Measurements from ENCODE around the gene CYBA.
"Not testable (repeated sequence)": the region's sequence is repeated elsewhere in the genome, so short reads cannot be mapped to it uniquely, and the experiment has no call there.

The CYBA gene

DNA sequence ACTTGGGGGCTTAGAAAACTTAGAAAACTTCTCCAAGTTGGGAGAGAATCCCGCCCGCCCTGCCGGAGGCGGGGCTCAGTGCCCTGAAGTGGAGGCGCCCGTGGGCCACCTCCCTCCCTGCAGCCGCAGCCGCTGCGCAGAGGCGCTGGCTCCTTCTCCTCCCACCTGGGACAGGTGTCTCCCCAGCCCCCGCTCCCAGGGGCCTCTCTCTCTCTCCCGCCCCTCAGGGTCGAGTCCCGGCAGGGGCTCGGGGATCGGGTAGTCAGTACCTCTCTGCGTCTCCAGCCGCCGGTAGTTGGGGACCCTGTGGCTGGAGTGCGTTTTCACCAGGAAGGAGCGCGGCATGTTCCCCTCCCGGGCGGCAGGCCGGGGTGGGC, 35.2 kb upstream of the CYBA start:
- no peak for DNase-seq

DNA sequence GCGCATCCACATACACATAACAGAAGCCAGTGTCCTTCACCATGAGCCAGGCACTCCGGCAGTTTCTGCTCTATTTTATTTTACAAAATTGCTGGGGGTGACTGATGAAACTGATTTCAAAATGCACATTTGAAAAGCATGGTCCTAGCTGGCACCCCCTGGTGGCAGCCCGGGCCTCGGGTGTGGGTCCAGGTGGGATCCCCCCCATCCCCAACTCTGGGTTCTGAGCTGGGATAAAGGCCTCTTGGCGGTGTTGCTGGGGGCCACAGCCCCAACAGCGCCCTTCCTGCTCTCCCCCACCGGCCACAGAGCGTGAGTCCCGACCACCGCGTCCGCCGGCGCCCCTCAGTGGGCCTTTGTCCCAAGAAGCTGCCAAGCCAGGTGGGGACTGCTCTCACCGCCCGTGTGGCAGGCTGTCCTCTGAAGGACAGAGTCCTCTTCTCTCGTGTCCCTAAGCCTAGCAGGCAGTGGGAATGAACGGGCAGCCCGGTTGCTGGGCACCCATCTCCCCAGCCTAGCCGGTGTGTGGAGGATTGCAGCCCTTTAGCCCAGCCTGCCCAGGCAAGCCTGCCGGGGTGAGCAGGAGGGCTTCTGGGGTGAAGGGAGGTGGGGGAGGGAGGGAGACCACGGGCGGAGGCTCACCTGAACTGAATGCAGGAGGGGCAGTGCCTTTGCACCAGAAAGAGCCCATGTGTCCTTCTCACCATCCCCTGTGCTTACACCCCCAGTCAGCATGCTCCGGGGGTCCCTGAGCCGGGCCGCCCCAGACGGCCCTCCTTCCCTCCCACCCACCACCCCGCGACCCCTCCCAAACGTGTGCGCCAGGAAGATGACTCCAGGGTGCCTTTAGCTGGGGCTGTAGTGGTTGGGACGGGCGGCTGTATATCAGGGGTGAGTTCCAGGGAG, 34.6 kb upstream of the CYBA start:
- DNase-seq, result peak; percentile 16

DNA sequence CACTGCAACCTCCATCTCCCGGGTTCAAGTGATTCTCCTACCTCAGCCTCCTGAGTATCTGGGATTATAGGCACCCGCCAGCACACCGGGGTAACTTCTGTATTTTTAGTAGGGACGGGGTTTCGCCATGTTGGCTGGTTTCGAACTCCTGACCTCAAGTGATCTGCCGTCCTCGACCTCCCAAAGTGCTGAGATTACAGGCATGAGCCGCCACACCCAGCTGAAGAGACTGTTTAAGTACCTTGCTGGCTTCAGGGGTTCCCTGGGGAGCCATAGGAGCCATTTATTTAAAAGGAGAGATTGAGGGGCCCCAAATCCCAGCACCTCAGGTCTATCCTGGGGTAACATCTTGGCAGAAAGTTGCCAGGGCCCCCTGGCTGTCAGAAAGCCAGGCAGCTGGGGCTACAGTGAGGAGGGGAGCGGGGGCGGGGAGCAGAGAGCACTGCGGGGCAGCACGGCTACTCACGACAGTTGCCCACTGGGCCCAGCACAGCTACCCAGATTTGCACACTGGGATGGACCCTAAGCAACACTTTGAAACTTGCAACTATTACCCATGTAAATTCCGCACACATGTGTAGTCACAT, 33.8 kb upstream of the CYBA start:
- no peak for DNase-seq

DNA sequence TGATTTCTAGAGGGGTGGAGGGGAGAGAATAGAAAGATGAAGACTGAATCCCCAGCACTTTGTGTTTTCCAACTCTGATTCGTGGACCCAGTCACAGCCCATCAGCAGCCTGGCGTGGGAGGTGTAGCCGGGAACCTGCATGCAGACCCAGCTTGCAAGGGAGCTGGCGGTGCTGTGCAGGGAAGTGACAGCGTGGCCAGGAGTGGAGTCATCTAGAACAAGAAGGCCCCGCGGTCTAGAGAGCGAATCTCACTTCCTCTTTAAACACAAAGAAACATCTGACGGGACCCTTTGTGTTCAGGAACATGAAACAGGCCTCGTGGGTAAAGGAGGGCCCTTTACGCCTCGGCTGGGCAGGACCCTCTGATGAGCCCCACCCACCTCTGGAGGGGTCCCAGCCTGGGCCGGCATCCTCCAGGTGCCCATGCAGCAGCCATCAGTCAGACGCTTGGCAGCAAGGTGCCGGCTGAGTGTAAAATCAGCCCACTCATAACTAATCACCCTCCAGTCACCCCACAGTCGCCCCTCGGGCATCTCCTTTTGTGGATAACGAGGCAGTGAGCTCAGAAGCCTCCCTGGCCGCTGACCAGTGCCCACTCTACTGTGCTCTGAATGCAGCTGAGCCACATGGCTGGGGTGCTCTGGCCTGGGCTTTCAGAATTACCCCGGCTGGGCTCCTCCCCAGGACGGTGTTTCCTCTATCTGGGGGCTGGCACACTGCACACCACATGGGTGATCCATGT, 31.0 kb upstream of the CYBA start:
- peak; percentile 71 for DNase-seq

DNA sequence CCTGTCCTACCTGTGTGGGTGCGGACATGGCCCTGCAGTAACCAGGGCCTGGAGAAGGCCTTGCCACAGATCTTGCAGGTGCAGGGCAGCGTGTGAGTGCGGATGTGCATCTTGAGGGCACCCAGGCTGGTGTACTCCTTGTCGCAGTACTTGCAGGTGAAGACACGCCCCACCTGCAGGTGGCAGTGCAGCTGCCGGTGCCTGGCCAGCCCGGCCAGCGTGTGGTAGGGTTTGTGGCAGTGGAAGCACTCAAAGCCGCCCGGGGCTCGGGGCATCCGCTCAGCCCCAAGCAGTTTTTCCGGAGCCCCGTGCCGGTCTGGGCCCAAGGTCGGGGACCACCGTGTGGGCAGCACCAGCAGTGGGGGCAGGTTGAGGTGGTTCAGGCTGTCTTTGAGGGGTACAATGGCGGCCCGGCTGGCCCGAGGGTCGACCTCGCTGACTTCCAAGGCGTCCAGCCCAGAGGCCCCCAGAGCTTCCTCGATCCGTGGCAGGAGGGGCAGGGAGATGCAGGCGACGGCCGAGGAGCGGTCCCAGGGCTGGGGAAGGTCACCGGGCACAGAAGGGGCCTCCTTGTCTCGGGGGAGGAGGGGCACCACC, 30.3 kb upstream of the CYBA start:
- peak; percentile 23 for DNase-seq

DNA sequence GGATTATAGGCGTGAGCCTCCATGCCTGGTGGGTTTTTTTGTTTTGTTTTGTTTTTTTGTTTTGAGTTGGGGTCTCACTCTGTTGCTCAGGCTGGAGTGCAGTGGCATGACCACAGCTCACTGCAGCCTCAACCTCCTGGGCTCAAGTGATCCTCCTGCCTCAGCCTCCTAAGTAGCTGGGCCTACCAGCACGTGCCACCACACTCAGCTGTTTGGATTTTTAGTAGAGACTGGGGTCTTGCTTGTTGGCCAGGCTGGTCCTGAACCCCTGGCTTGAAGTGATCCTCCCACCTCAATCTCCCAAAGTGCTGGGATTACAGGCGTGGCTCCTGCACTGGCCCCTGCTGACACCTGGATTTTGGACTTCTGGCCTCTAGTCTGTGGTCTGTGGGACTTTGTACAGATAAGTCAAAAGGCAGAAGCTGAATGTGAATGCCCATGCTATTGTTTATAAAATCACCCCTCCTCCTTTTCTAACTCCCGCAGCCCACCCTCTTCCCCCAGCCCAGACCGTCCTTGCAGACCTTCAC, 29.8 kb upstream of the CYBA start:
- DNase-seq, result no peak

DNA sequence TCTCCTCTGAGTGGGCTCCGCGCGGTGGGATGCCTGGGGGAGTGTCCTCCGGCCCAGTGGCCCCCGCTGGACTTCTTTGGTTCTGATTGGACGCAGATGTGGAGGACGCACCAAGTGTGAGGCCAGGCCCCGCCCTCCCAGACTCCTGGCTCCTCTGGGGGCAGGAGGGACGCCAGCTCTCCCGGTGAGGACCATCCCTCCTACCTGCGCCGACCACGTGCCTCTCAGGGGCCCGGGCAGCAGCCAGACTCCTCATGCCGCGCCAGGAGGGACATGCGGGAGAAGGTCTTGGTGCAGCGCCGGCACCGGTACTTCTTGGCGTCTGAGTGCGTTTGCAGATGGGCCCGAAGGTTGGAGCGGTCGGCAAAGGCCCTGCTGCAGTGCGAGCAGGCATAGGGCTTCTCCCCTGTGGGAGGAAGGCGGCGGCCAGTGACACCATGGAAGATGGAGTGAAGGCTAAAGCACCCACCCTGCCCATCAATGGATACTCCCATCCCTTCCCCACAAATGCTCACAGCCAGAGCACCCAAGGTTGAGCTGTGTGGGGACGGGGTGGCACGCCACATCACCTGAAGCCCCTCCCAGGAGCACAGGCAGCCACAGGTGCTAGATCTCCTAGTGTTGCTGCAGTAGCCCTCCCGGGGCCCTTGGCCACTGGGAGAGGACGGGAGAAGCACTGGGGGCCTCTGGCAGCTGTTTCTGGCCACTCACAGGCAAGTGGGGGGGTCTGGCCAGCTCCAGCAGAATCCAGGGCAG, 27.5 kb upstream of the CYBA start:
- DNase-seq, result no peak

DNA sequence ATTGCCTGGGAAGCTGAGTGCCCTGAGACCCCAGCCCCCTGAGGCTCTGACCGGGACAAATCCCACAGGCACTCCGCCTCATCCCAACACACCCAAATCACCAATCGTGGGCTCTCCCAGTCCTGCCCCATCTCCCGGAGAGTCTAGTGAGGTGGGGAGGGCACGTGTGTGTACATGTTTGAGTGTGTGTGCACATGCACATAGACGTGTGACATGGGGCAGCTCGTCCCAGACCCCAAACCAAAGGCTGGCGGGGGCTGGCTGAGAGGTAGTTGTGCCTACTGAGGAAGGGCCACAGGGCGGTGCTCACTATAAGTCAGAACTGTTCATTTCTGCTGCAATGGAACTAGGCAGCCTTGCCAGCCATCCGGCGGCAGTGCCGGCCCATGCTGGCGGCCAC, 26.9 kb upstream of the CYBA start:
- DNase-seq, result no peak

DNA sequence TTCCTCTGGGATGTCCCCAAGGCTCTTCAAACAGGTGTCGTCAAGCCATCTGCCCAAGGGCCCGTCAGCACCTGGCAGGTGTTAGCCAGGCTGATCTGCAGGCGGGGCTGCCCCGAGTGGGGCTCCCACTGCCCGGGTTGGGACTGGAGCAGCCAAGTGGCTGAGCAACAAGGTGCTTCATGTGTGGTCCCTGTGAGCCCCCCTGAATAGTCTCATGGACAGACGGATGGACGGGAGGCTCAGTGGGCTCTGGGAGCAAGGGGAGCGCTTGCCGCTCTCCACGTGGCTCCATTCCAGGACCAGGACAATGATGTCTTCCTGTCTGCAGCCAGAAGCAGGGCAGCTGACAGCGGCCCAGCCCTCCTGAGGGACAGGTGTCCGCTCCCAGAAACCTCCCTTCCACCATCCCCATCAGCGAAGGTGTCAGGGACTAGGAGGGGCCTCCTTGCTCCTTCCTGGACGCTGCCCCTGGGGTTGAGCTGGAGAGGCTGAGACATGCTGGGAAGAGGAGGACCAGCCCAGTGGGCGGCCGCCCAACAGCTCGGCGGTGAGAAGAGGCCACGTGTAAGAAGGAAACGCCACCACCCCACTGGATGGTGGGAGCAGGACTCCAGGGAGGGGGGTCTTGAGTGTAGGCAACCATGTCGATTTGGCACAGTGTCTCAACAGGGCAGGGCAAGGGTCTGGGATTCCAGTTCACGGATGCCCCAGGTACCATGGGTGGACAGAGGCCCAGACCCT, 25.8 kb upstream of the CYBA start:
- DNase-seq, result no peak

DNA sequence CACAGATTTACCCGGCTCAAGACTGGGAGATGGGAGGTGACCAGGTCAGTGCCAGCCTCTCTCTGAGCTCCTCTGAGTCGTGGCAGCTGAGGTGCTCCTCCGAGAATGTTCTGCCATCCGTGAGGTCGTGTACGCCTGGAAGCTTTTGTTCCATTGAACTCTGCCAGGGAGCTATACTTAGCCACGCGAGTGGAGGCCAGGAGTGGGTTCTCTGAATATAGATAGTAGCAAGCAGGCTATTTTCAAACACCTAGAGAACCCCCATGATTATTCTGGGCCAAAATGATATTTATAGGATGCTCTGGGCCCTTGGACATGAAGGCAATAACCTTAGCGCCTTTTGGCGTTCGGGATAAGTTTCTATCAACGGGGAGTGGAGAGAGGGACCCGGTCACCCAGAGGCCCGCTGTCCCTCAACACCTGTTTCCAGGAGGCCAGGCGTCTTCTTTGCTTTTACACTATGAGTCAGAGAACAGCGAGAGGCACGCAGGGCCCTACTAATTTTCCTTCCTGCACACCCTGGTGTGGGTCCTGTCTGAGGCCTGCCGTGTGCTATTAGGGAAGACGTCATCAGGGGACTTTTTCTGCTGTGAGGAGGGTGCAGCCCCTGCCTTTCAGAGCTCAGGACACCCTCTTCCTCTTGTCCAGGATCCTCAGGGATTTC, 23.0 kb upstream of the CYBA start:
- DNase-seq, result no peak

DNA sequence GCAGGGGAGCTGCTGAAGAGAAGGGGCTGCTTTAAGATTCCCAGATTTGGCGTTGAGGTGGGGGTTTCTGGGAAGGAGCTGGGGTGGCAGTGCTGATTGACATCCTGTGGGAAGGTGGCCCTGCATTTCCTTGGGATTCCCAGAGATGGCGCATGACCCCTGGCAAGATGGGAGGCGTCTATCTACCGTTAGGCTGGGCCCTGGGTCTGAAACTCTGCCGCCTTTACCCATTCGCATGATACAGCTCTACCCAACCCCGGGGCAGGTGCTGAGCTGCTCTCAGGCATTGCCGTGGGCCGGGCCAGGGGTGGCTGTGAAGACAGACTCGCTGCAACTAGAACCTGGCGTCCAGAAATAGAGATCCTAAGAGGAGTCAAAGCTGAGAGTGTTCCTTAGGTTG, 21.9 kb upstream of the CYBA start:
- DNase-seq, result no peak

DNA sequence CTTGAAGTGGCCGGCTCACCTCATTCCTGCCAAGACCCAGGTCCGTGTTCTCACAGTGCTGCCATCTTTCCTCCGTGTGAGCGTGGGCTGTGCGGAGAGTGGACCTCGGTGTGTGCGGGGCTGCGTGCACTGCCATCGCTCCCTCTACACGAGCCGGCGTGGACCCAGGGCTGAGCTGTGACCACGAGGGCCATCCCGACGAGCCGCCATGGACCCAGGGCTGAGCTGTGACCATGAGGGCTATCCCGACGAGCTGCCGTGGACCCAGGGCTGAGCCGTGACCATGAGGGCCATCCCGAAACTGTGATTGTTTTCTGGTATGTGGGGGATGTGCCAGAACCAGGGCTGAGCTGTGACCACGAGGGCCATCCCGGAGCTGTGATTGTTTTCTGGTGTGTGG, 21.0 kb upstream of the CYBA start:
- DNase-seq, result no peak

DNA sequence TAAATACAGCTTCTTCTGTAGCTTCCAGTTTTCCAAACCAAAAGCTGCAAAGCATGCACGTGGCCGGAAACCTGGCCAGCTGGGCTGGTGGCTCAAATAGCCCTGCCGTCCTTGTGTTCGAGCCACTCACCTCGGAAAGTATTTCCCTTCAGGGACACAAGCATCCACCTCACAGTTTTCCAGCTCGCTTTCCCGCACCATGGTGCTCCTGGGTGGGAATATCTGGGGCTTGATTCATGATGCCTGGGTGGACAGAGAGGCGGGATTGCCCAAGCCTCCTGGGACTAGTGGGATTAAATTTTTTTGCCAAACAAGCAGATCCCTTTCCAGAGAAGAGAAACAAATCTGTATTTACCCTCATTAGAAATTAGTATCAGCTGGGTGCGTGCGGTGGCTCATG, 19.1 kb upstream of the CYBA start:
- no peak for DNase-seq

DNA sequence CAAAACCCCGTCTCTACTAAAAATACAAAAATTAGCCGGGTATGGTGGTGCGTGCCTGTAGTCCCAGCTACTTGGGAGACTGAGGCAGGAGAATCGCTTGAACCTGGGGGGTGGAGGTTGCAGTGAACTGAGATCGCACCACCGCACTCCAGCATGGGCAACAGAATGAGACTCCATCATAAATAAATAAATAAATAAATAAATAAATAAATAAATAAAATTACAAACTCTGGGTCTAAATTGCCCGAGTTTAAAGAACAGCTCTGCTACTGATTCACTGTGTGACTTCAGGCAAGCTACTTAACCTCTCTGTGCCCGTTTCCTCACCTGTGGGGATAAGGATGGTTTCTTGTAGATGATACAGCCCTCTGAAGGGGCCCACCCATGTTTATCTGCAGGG, 18.6 kb upstream of the CYBA start:
- DNase-seq, result not testable (repeated sequence)

DNA sequence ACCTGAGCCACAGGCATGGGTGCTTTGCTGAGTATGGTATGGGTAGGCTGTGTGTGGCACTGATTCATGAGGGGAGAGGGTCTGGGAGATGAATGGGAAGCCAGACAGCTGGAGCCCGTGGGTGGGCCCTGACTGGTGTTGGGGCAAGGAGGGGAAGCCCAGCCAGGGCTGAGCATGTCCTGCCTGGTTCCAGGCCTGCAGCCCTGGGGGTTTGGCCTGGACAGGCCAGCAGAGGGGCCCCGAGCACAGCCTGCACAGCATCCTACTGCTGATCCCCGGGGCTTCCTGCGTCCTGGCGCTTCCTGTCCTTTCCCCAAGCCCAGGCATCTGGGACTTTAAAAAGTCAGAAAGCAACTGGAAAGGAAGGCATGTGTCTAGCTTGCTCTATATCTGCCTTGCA, 16.6 kb upstream of the CYBA start:
- no peak for DNase-seq

DNA sequence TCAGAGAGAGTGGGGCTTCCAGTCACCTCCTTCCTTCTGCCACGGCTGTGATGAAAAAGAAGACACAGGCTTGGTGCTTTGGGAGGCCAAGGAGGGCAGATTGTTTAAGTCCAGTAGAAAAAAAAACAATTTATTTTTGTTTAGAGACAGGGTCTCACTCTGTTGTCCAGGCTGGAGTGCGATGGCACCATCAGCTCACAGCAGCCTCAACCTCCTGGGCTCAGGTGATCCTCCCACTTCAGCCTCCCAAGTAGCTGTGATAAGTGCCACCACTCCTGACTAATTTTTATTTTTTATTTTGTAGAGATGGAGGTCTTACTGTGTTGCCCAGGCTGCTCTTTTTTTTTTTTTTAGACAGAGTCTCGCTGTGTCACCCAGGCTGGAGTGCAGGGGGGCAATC, 14.7 kb upstream of the CYBA start:
- no peak for DNase-seq

DNA sequence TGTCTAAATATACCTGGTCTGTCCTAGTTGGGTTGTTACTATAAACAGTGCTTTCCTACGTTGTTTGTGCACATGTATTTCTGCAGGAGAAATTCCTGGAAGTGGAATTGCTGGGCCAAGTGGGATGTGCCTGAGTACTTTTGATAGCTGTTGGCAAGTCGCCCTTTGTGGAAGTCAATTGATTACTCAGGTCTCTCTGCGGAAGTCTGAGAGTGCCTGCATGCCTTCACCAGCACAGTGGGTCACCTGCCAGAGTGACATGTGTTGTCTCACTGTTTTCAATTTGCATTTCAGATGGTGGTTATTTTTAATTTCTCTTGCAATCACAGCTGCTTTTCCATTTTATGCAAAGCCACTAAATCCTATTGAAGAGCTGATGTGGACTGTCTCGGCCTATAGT, 14.3 kb upstream of the CYBA start:
- DNase-seq, result no peak

DNA sequence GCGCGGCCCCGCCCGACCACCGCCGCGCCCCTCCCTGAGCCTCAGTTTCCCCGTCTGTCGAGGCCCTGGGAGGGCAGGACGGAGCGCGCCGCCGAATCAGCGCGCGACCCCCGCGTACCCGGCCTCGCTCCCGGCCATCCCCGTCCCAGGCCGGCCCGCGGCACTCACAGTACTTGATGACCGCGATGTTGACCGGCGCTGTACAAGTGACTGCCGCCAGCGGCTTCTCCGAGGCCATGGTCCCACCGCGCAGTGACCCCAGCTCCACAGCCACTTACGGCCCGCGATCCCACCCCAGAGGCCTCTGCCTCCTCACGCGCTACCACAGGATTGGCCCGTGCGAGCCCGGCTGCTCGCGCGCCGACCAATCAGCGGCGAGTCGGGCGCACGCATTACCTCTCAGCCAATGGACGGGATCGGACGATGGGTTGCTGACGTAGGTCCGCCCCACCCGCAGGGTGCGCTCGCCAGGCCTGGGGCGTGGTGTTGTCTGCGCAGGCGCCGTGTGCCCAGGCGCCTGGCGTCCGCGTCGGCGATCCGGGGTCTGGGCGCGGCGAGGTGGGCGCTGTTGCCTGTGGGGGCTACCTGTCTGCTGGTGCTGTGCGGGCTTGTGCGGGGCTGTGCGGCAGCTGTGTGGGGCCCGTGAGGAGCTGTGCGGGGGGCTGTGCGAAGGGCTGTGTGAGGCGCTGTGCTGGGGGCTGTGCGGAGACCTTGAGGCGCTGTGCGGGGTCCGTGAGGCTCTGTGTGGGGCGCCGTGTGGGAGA, 12.2 kb upstream of the CYBA start, which contains the start of gene MVD:
TSS of gene MVD (minus strand) at position 249 of the 764 bp plus-strand sequence. CDS start at position 238, 11 bp downstream.
- peak; percentile 97 for DNase-seq

DNA sequence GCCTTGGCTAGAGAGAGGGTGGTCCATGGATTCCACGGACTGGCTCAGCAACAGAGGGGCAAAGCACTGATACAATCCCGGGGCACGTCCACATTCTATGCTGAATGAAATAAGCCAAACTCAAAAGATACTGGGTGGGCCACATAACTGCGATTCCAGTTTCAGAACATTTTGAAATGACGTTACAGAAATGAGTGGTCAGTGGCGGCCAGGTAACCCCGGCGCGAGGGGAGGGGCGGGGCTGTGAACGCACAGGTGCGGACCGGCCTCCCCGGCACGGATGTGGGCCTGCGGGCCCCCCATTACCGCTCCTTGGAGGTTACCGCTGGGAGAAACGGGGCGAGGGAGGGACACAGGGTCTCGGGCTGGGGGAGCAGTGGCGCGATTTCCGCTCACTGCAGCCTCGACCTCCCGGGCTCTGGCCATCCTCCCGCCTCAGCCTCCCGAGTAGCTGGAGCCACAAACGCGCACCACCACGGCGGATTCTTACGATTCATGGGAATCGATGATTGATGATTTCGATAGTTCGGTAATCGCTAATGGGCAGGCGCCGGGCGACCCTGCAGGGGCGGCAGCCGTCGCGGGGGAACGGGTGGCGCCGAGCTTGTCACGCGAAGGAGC, 11.5 kb upstream of the CYBA start:
- DNase-seq, result no peak

DNA sequence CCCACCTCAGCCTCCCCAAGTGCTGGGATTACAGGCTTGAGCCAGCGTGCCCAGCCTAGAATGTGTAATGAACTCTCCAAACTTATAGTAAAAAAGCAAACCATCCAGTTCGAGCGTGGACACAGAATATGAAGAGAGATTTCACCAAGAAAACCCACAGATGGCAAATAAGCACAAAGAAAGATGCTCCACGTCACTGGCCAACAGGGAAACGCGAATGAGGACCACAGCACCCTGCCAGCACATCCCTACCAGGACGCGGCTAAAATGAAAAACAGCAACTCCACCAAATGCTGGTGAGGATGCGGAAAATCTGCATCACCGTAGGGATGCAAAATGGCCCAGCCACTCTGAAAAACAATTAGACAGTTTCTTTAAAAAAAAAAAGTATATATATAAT, 10.6 kb upstream of the CYBA start:
- no peak for DNase-seq

Measured in GDM1 (cell line).